Measurements from ENCODE around the gene SMAP2. TPM values are rescaled to one million over a fixed set of nuclear protein-coding genes. Genes with fewer than 3 reads are reported as not detected.

SMAP2 gene
- total and polyA plus RNA-seq, 2 donors (not counting 3 experiments of a cell fraction or from before 2014, with no cell fraction given): 8.0 to 11.1 TPM

DNA sequence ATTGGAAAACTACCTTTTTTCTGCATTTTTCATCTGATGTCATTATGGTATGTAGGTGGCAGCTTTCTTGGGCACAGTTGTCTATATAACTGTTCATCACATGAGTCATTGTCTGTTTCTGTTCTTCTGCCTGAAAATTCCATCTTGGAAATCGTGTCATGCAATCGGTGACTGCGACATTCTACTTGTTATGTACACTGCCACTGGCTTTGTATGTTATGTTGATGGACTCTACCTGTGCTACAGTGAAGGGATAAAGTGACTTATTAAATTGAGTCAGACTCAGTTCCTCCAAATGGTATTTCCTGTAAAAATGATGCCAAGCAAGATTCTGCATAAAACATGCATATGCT lies 8.6 kb downstream of the SMAP2 start:
- POLR2A ChIA-PET: no interaction called here

DNA sequence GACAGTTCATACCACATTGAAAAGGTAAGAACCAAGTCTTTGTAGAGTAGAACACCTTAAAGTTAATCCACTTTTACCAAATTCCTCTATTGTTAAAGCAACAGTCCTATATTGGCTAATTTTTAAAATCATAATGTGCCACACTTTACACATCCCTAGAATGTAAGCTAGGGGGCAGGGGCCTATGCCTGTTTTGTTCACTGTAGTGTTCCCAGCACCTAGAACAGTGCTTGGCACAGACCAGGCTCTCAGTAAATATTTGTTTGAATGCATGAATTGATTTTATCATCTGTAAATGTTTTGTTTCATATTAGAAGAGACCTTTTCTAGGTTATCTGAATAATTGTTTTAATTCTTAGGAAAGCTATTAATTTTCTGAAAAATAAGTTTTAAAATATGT lies 9.1 kb downstream of the SMAP2 start:
- BruUV-seq (replicated peaks): no TSS peak
- Histone ChIP-seq H3K9me1 (replicated peaks; ENCODE audit: control insufficient read depth, extremely low read depth, insufficient read depth, low read length) (no peaks in the 10 kb centered on the region), H3K4me3 (replicated peaks in 1 of 3; ENCODE audit: insufficient read depth in 1 of 3, low read depth in 1 of 3, low read length in 3 of 3) (no peak overlapping the region), H3K9me3 (replicated peaks; ENCODE audit: control insufficient read depth, insufficient read depth, low read length) (no peaks in the 10 kb centered on the region), H4K20me1 (replicated peaks; ENCODE audit: control insufficient read depth, extremely low read depth, insufficient read depth, low read length) (no peaks in the 10 kb centered on the region), H3K79me2 (ENCODE audit: control insufficient read depth, insufficient read depth, low read length) (no peaks in the 10 kb centered on the region), H3K9ac (replicated peaks; ENCODE audit: extremely low read depth, insufficient read depth, low read length) (no peak overlapping the region), H3K4me1 (ENCODE audit: control insufficient read depth, extremely low read depth, insufficient read depth, low read length) (peaks cover 8% of the 10 kb centered on the region), H3K27me3 (ENCODE audit: control insufficient read depth in 2 of 2, insufficient read depth in 2 of 2, low read length in 2 of 2) (no peaks in the 10 kb centered on the region), H2AFZ (ENCODE audit: low read depth, low read length) (no peak overlapping the region), H3K27ac (ENCODE audit: insufficient read depth, low read depth, low read length) (no peak overlapping the region), H3K4me2 (ENCODE audit: insufficient read depth, low read length) (no peak overlapping the region), H3K36me3 (ENCODE audit: control insufficient read depth in 2 of 2, extremely low read depth in 1 of 2, insufficient read depth in 2 of 2, low read length in 2 of 2) (no peaks in the 10 kb centered on the region)
- ChIA-PET POLR2A (no interaction called here), CTCF (interaction anchor here (0.9 to 6.6 kb wide), 5 partner anchors 9 to 239 kb away, joined by 3 to 28 read pairs (median 5); partner anchors contain the start of gene SMAP2)
- DNase-seq (ENCODE audit: low read depth, low spot score): no peak
- FAIRE-seq: no peak
- TF ChIP-seq, protein P1, sequence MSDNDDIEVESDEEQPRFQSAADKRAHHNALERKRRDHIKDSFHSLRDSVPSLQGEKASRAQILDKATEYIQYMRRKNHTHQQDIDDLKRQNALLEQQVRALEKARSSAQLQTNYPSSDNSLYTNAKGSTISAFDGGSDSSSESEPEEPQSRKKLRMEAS (IDR thresholded peaks at IDR 0.05; ENCODE audit: insufficient read depth, insufficient read length): no peak
- TF ChIP-seq FOS (IDR thresholded peaks at IDR 0.05; ENCODE audit: borderline replicate concordance, insufficient read depth, low read length) (no peak), JUN (IDR thresholded peaks at IDR 0.05; ENCODE audit: borderline replicate concordance, insufficient read depth, insufficient read length, low read depth) (no peak), CTCF (IDR thresholded peaks at IDR 0.05; ENCODE audit: extremely low read depth in 1 of 2, insufficient read depth in 1 of 2, low read depth in 1 of 2, low read length in 2 of 2) (no peak), MYC (IDR thresholded peaks at IDR 0.05; ENCODE audit: low read depth, low read length) (no peak), EZH2 (IDR thresholded peaks at IDR 0.05; ENCODE audit: borderline replicate concordance, low read depth, low read length, severe bottlenecking) (no peak), POLR2A (IDR thresholded peaks at IDR 0.05; ENCODE audit: low read depth, low read length) (no peak), GATA2 (IDR thresholded peaks at IDR 0.05; ENCODE audit: insufficient read depth, insufficient read length, low read depth, low read length) (no peak), POLR2AphosphoS5 (IDR thresholded peaks at IDR 0.05; ENCODE audit: insufficient read depth, low read depth, low read length) (no peak)
- intact Hi-C loops (cut with micrococcal nuclease) (no loop called here), dilution Hi-C loops (cut with MboI; ENCODE audit: extremely low pct_ligation_motif_present, low sequenced_read_pairs) (no loop called here)

More for the DNA sequence above, 8.6 kb downstream of the SMAP2 start:
- no peak overlapping the region for H2AFZ ChIP-seq (ENCODE audit: low read depth, low read length)
- BruUV-seq (replicated peaks): no TSS peak
- no peak overlapping the region for H3K27ac ChIP-seq (ENCODE audit: insufficient read depth, low read depth, low read length)
- no peaks in the 10 kb centered on the region for H3K9me1 ChIP-seq (replicated peaks; ENCODE audit: control insufficient read depth, extremely low read depth, insufficient read depth, low read length)
- no peak overlapping the region for H3K4me3 ChIP-seq (replicated peaks in 1 of 3; ENCODE audit: insufficient read depth in 1 of 3, low read depth in 1 of 3, low read length in 3 of 3)
- TF ChIP-seq JUN (IDR thresholded peaks at IDR 0.05; ENCODE audit: borderline replicate concordance, insufficient read depth, insufficient read length, low read depth) (no peak), POLR2A (IDR thresholded peaks at IDR 0.05; ENCODE audit: low read depth, low read length) (no peak)
- TF ChIP-seq, protein P1 (IDR thresholded peaks at IDR 0.05; ENCODE audit: insufficient read depth, insufficient read length): no peak
- intact Hi-C loops (cut with micrococcal nuclease) (no loop called here), dilution Hi-C loops (cut with MboI; ENCODE audit: extremely low pct_ligation_motif_present, low sequenced_read_pairs) (no loop called here)
- H3K36me3 ChIP-seq (ENCODE audit: control insufficient read depth in 2 of 2, extremely low read depth in 1 of 2, insufficient read depth in 2 of 2, low read length in 2 of 2): no peaks in the 10 kb centered on the region
- peaks cover 8% of the 10 kb centered on the region for H3K4me1 ChIP-seq (ENCODE audit: control insufficient read depth, extremely low read depth, insufficient read depth, low read length)
- H3K79me2 ChIP-seq (ENCODE audit: control insufficient read depth, insufficient read depth, low read length): no peaks in the 10 kb centered on the region
- CTCF ChIA-PET: interaction anchor here (1.2 to 6.6 kb wide), 4 partner anchors 10 to 238 kb away, joined by 3 to 28 read pairs (median 8); no protein-coding TSS in a partner anchor
- no peak overlapping the region for H3K9ac ChIP-seq (replicated peaks; ENCODE audit: extremely low read depth, insufficient read depth, low read length)
- H3K4me2 ChIP-seq (ENCODE audit: insufficient read depth, low read length): no peak overlapping the region
- no peaks in the 10 kb centered on the region for H3K9me3 ChIP-seq (replicated peaks; ENCODE audit: control insufficient read depth, insufficient read depth, low read length)
- no peaks in the 10 kb centered on the region for H4K20me1 ChIP-seq (replicated peaks; ENCODE audit: control insufficient read depth, extremely low read depth, insufficient read depth, low read length)
- DNase-seq (ENCODE audit: low read depth, low spot score) (no peak), FAIRE-seq (no peak)
- no peaks in the 10 kb centered on the region for H3K27me3 ChIP-seq (ENCODE audit: control insufficient read depth in 2 of 2, insufficient read depth in 2 of 2, low read length in 2 of 2)
